SU-DHL-6 (cell line): ENCODE measurements around the gene UBTF.

Experiments
- H2AFZ ChIP-seq: fragments of 200-600 bp; sonication (generic); 2 replicates; pipeline ENCODE4 v1.6.1; 2014; ENCODE audit warnings: low read depth, mild to moderate bottlenecking, moderate library complexity, mixed read lengths, antibody characterized with exemption, low read length; ENCODE audit not compliant: severe bottlenecking
- H3F3A ChIP-seq: fragments of 200-600 bp; shearing (Covaris generic); 2 replicates; pipeline ENCODE4 v1.6.0; 2016; ENCODE audit warnings: antibody characterized with exemption, mild to moderate bottlenecking; ENCODE audit not compliant: insufficient read depth
- H3K27ac ChIP-seq: fragments of 200-600 bp; sonication (generic); 2 replicates; pipeline ENCODE4 v1.5.1; 2016; ENCODE audit warnings: low read depth, mild to moderate bottlenecking, low read length, moderate library complexity, mixed read lengths
- H3K27me3 ChIP-seq: fragments of 200-600 bp; sonication (generic), shearing (Covaris generic); 2 replicates; pipeline ENCODE4 v1.6.0; 2014; ENCODE audit warnings: mild to moderate bottlenecking, low read length
- H3K36me3 ChIP-seq: fragments of 200-600 bp; sonication (generic); 2 replicates; pipeline ENCODE4 v1.6.1; 2014; ENCODE audit warnings: mild to moderate bottlenecking, low read length, mixed read lengths
- H3K4me2 ChIP-seq: fragments of 300-600, 200-600 bp; shearing (Covaris generic), sonication (generic); 2 replicates; pipeline ENCODE4 v1.6.0; 2014; ENCODE audit warnings: low read length, low read depth, mild to moderate bottlenecking; ENCODE audit not compliant: poor library complexity, severe bottlenecking
- H3K4me3 ChIP-seq: fragments of 200-600 bp; sonication (generic); 2 replicates; pipeline ENCODE4 v1.5.1; 2014; ENCODE audit warnings: antibody characterized with exemption, low read length, mild to moderate bottlenecking, mixed read lengths; ENCODE audit not compliant: insufficient read depth, poor library complexity, severe bottlenecking
- H3K79me2 ChIP-seq: fragments of 200-600 bp; sonication (generic); 2 replicates; pipeline ENCODE4 v1.6.1; 2014; ENCODE audit warnings: mild to moderate bottlenecking, low read length, moderate library complexity; ENCODE audit not compliant: insufficient read depth
- H3K9ac ChIP-seq: fragments of 200-600 bp; sonication (generic); 2 replicates; pipeline ENCODE4 v1.7.0; 2014; ENCODE audit warnings: mild to moderate bottlenecking, low read length
- H3K9me2 ChIP-seq: fragments of 200-600 bp; sonication (generic); replicated peaks from 2 replicates; pipeline ENCODE4 v1.6.1; 2014; ENCODE audit warnings: low read length; ENCODE audit not compliant: insufficient read depth
- H3K9me3 ChIP-seq: fragments of 200-600 bp; sonication (generic); 2 replicates; pipeline ENCODE4 v1.6.1; 2014; ENCODE audit warnings: low read length, mixed read lengths; ENCODE audit not compliant: insufficient read depth
- H4K20me1 ChIP-seq: fragments of 200-600 bp; sonication (generic); 2 replicates; pipeline ENCODE4 v1.6.1; 2014; ENCODE audit warnings: low read depth, mild to moderate bottlenecking, antibody characterized with exemption, low read length, moderate library complexity, mixed read lengths
- EZH2phosphoT487 ChIP-seq: fragments of 200-600 bp; sonication (generic), shearing (Covaris generic); conservative IDR thresholded peaks from 2 replicates; pipeline ENCODE4 v1.6.1; 2018; ENCODE audit warnings: mild to moderate bottlenecking, antibody characterized with exemption, low read length, moderate library complexity, mixed read lengths
- TF ChIP-seq, protein P1 (sequence below): fragments of 200-600 bp; sonication (generic); IDR thresholded peaks from one replicate; pipeline ENCODE4 v1.5.1; 2017; ENCODE audit warnings: antibody characterized with exemption, mild to moderate bottlenecking, low read length, moderate library complexity; ENCODE audit not compliant: insufficient read depth, poor library complexity, severe bottlenecking

The UBTF gene, protein sequence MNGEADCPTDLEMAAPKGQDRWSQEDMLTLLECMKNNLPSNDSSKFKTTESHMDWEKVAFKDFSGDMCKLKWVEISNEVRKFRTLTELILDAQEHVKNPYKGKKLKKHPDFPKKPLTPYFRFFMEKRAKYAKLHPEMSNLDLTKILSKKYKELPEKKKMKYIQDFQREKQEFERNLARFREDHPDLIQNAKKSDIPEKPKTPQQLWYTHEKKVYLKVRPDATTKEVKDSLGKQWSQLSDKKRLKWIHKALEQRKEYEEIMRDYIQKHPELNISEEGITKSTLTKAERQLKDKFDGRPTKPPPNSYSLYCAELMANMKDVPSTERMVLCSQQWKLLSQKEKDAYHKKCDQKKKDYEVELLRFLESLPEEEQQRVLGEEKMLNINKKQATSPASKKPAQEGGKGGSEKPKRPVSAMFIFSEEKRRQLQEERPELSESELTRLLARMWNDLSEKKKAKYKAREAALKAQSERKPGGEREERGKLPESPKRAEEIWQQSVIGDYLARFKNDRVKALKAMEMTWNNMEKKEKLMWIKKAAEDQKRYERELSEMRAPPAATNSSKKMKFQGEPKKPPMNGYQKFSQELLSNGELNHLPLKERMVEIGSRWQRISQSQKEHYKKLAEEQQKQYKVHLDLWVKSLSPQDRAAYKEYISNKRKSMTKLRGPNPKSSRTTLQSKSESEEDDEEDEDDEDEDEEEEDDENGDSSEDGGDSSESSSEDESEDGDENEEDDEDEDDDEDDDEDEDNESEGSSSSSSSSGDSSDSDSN

GRCh38 chr17:44219616-44220212 is at the start of gene UBTF:
UBTF (minus strand) TSS chr17:44219675; CDS start chr17:44218229, 1,446 bp downstream.
- TF ChIP-seq, protein P1, sequence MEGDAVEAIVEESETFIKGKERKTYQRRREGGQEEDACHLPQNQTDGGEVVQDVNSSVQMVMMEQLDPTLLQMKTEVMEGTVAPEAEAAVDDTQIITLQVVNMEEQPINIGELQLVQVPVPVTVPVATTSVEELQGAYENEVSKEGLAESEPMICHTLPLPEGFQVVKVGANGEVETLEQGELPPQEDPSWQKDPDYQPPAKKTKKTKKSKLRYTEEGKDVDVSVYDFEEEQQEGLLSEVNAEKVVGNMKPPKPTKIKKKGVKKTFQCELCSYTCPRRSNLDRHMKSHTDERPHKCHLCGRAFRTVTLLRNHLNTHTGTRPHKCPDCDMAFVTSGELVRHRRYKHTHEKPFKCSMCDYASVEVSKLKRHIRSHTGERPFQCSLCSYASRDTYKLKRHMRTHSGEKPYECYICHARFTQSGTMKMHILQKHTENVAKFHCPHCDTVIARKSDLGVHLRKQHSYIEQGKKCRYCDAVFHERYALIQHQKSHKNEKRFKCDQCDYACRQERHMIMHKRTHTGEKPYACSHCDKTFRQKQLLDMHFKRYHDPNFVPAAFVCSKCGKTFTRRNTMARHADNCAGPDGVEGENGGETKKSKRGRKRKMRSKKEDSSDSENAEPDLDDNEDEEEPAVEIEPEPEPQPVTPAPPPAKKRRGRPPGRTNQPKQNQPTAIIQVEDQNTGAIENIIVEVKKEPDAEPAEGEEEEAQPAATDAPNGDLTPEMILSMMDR: no peak
- TF ChIP-seq EZH2phosphoT487: no peak
- no peaks in the 10 kb centered on the region for H4K20me1 ChIP-seq
- no peaks in the 10 kb centered on the region for H3K27me3 ChIP-seq
- no peaks in the 10 kb centered on the region for H3K9me2 ChIP-seq
- no peaks in the 10 kb centered on the region for H3K9me3 ChIP-seq
- H3K4me2 ChIP-seq: peak within 1 kb of the TSS; percentile 49
- H3F3A ChIP-seq: peaks cover 19% of the 10 kb centered on the region
- H3K36me3 ChIP-seq: peaks cover 11% of the 10 kb centered on the region
- no peak within 1 kb of the TSS for H2AFZ ChIP-seq
- peak within 1 kb of the TSS; percentile 95 for H3K27ac ChIP-seq
- H3K4me3 ChIP-seq: peak within 1 kb of the TSS; percentile 59
- H3K79me2 ChIP-seq: peaks cover 31% of the 10 kb centered on the region
- H3K9ac ChIP-seq: peak within 1 kb of the TSS; percentile 93

- Histone ChIP-seq H3K4me3 (no peak overlapping the region), H3K9me2 (no peaks in the 10 kb centered on the region), H4K20me1 (no peaks in the 10 kb centered on the region), H3K27ac (no peak overlapping the region), H3K79me2 (no peaks in the 10 kb centered on the region), H3K36me3 (no peaks in the 10 kb centered on the region), H2AFZ (no peak overlapping the region), H3K9me3 (no peaks in the 10 kb centered on the region), H3K27me3 (no peaks in the 10 kb centered on the region), H3F3A (no peaks in the 10 kb centered on the region), H3K9ac (no peak overlapping the region), H3K4me2 (no peak overlapping the region)
- TF ChIP-seq, protein P1: no peak
- TF ChIP-seq EZH2phosphoT487: no peak
These were observed 49.4 kb upstream of the UBTF start for GRCh38 chr17:44268709-44269534.

- Histone ChIP-seq H3K9ac (no peak within 1 kb of the TSS), H3K4me3 (no peak within 1 kb of the TSS), H3K4me2 (no peak within 1 kb of the TSS), H3K79me2 (no peaks in the 10 kb centered on the region), H3K36me3 (no peaks in the 10 kb centered on the region), H2AFZ (no peak within 1 kb of the TSS), H3K27ac (no peak within 1 kb of the TSS), H3K27me3 (no peaks in the 10 kb centered on the region), H3K9me2 (no peaks in the 10 kb centered on the region), H4K20me1 (no peaks in the 10 kb centered on the region), H3K9me3 (no peaks in the 10 kb centered on the region), H3F3A (no peaks in the 10 kb centered on the region)
- TF ChIP-seq EZH2phosphoT487: no peak
- TF ChIP-seq, protein P1: no peak
These were observed 48.5 kb upstream of the UBTF start, which contains the start of gene SLC4A1 for GRCh38 chr17:44267818-44268490. SLC4A1 (minus strand) TSS chr17:44268135; CDS start chr17:44262866, 5,269 bp downstream.
